HG03442 (cell line): Measurements from ENCODE around the gene DDI1.
A peak's percentile ranks its signal among the peaks of the same experiment; 100 is the strongest.
"Not testable (repeated sequence)": the region's sequence is repeated elsewhere in the genome, so short reads cannot be mapped to it uniquely, and the experiment has no call there.

ENCODE experiments used
- ATAC-seq: cut with Tn5 transposase; IDR thresholded peaks from one replicate; pipeline ENCODE4 v1.9.1; 2021; ENCODE audit warnings: mild to moderate bottlenecking, moderate library complexity; ENCODE audit not compliant: unreplicated experiment

The DDI1 gene

GRCh38 chr11:104036995-104037394 is 555 bp downstream of the DDI1 start:
- no peak for ATAC-seq

GRCh38 chr11:104041792-104042191 is 5.4 kb downstream of the DDI1 start:
- ATAC-seq, result no peak

- no peak for ATAC-seq
Measured at GRCh38 chr11:104043142-104043541, 6.7 kb downstream of the DDI1 start.

GRCh38 chr11:104043678-104044239 is 7.3 kb downstream of the DDI1 start:
- no peak for ATAC-seq

GRCh38 chr11:104046331-104046730 is 9.9 kb downstream of the DDI1 start:
- no peak for ATAC-seq

- ATAC-seq, result not testable (repeated sequence)
Measured at GRCh38 chr11:104046858-104047257, 10.4 kb downstream of the DDI1 start.

GRCh38 chr11:104049116-104049515 is 12.7 kb downstream of the DDI1 start:
- ATAC-seq, result no peak

GRCh38 chr11:104051778-104052177 is 15.3 kb downstream of the DDI1 start:
- ATAC-seq, result no peak

GRCh38 chr11:104053743-104054478 is 17.5 kb downstream of the DDI1 start:
- ATAC-seq, result no peak

- ATAC-seq, result no peak
Measured at GRCh38 chr11:104054911-104055529, 18.6 kb downstream of the DDI1 start.

GRCh38 chr11:104055596-104055995 is 19.2 kb downstream of the DDI1 start:
- ATAC-seq, result no peak

GRCh38 chr11:104057908-104058307 is 21.5 kb downstream of the DDI1 start:
- no peak for ATAC-seq

GRCh38 chr11:104058680-104059079 is 22.2 kb downstream of the DDI1 start:
- ATAC-seq, result no peak

GRCh38 chr11:104060004-104060794 is 23.8 kb downstream of the DDI1 start:
- ATAC-seq, result no peak

- peak; percentile 90 for ATAC-seq
Measured at GRCh38 chr11:104060820-104061219, 24.4 kb downstream of the DDI1 start.

- no peak for ATAC-seq
Measured at GRCh38 chr11:104061853-104062521, 25.5 kb downstream of the DDI1 start.

- no peak for ATAC-seq
Measured at GRCh38 chr11:104064034-104064630, 27.7 kb downstream of the DDI1 start.

- no peak for ATAC-seq
Measured at GRCh38 chr11:104067534-104067933, 31.1 kb downstream of the DDI1 start.

GRCh38 chr11:104073950-104074705 is 37.7 kb downstream of the DDI1 start:
- peak; percentile 98 for ATAC-seq

- ATAC-seq, result no peak
Measured at GRCh38 chr11:104075091-104075490, 38.7 kb downstream of the DDI1 start.
